ENCODE measurements around the gene ADAP1.

DNA sequence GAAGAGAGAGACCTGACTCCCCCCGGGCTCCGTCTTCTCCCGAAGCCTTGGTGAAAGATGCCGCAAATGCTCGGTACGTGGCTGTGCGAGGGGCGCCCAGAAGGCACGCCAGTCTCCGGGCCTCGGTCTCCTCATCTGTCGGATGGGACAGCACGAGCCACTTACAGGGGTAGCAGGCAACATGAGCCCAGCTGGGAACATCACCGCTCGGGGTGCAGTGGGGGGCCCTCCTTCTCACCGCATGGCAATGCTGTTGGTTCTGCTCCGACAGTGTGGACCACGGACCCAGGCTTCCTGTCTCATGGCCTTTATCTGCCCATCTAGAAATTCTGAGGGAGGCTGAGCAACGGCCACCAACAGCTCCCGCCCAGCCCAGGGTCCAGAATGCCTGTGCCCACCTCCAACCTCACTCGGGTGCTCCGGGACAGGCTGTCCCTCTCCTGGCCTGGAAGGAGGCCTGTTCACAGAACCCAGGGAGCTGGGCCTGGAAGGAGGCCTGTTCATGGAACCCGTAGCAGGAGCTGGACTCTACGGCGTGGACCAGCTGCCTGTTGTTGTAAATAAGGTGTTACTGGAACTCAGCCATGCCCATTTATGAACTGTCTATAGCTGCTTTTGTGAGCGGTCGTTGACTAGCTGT, 15.8 kb downstream of the ADAP1 start:
- TF ChIP-seq CTCF (IDR thresholded peaks at IDR 0.05; ENCODE audit: insufficient read depth, low read length, poor library complexity, severe bottlenecking), result no peak
- TF ChIP-seq EZH2phosphoT487 (conservative IDR thresholded peaks at IDR 0.05; ENCODE audit: low read length), result no peak
